Lung (tissue), 12 donors: Measurements from ENCODE around the gene FCHO1. TPM values are rescaled to one million over a fixed set of nuclear protein-coding genes. Genes with fewer than 3 reads are reported as not detected.
"Not testable (repeated sequence)": the region's sequence is repeated elsewhere in the genome, so short reads cannot be mapped to it uniquely, and the experiment has no call there.

Experiments
- ATAC-seq: fragments of 200-7000 bp; cut with Tn5 transposase; one replicate; pipeline ENCODE4 v1.9.1; 2020; ENCODE audit warnings: moderate number of reproducible peaks; ENCODE audit not compliant: insufficient read depth, low FRiP score
- DNase-seq, 3 donors: peaks; one replicate each; pipeline ENCODE4 v3.0.0-alpha.2; 2013 to 2017
- H3K27ac ChIP-seq, 2 donors: one replicate each; pipeline ENCODE4 v1.5.1; 2013; ENCODE audit warnings: mild to moderate bottlenecking in 2 of 2, moderate library complexity in 2 of 2, control low read depth in 1 of 2, inconsistent platforms in 1 of 2, low read depth in 1 of 2, low read length in 1 of 2
- H3K27me3 ChIP-seq, 3 donors: one replicate each; pipeline ENCODE4 v1.5.1; 2013; ENCODE audit warnings: low read length in 2 of 3; ENCODE audit not compliant: control insufficient read depth in 3 of 3, insufficient read depth in 3 of 3
- H3K36me3 ChIP-seq, 4 donors: one replicate each; pipeline ENCODE4 v1.5.1; 2013; ENCODE audit warnings: low read length in 4 of 4, mild to moderate bottlenecking in 1 of 4, moderate library complexity in 1 of 4; ENCODE audit not compliant: control insufficient read depth in 4 of 4, insufficient read depth in 4 of 4
- H3K4me1 ChIP-seq, 5 donors: one replicate each; pipeline ENCODE4 v1.5.1; 2013; ENCODE audit warnings: low read length in 5 of 5, mild to moderate bottlenecking in 2 of 5, moderate library complexity in 1 of 5; ENCODE audit not compliant: control insufficient read depth in 5 of 5, insufficient read depth in 5 of 5
- H3K4me3 ChIP-seq: one replicate; pipeline ENCODE4 v1.5.1; 2013; ENCODE audit warnings: mild to moderate bottlenecking, control low read depth, moderate library complexity
- H3K9ac ChIP-seq, 2 donors: one replicate each; pipeline ENCODE4 v1.5.1; 2013; ENCODE audit warnings: low read length in 2 of 2, control low read depth in 1 of 2; ENCODE audit not compliant: insufficient read depth in 1 of 2
- H3K9me3 ChIP-seq, 4 donors: one replicate each; pipeline ENCODE4 v1.5.1; 2013; ENCODE audit warnings: low read length in 3 of 4, mild to moderate bottlenecking in 1 of 4, moderate library complexity in 1 of 4; ENCODE audit not compliant: control insufficient read depth in 4 of 4, insufficient read depth in 3 of 4
- WGBS, 2 donors: extraction: QIAGEN DNeasy Blood & Tissue Kit; methylation state at CpG; one replicate each; pipeline ENCODE4 v1.1.7; 2013; 5-methylcytosine and 5-hydroxymethylcytosine counted together
- polyA plus RNA-seq, 2 donors: library from polyadenylated mRNA; stranded (reverse); fragments of 200-250 nt; gene quantifications; one replicate each; pipeline ENCODE4 v1.2.1, GENCODE V29; 2013
- total RNA-seq, 2 donors: library from RNA; depleted of rRNA in 1 of 2; stranded (reverse); fragments of >200 nt in 1 of 2; gene quantifications; one replicate each; pipeline ENCODE4 v1.2.1, GENCODE V29; 2014 to 2021
- TF ChIP-seq, protein P1 (sequence below): IDR thresholded peaks from 2 replicates; pipeline ENCODE4 v1.5.1; 2012; ENCODE audit warnings: mild to moderate bottlenecking; ENCODE audit errors: control extremely low read depth, extremely low read depth
- donor health status: control.
- donor health status: control.
- donor health status: Bipolar disorder and iron deficiency.
- donor health status: healthy.
- donor health status: DM: yes; HTN: yes; CAD: no.

The FCHO1 gene
- total and polyA plus RNA-seq, 4 donors = 3.2 to 10.4 (median 7.8) TPM

DNA sequence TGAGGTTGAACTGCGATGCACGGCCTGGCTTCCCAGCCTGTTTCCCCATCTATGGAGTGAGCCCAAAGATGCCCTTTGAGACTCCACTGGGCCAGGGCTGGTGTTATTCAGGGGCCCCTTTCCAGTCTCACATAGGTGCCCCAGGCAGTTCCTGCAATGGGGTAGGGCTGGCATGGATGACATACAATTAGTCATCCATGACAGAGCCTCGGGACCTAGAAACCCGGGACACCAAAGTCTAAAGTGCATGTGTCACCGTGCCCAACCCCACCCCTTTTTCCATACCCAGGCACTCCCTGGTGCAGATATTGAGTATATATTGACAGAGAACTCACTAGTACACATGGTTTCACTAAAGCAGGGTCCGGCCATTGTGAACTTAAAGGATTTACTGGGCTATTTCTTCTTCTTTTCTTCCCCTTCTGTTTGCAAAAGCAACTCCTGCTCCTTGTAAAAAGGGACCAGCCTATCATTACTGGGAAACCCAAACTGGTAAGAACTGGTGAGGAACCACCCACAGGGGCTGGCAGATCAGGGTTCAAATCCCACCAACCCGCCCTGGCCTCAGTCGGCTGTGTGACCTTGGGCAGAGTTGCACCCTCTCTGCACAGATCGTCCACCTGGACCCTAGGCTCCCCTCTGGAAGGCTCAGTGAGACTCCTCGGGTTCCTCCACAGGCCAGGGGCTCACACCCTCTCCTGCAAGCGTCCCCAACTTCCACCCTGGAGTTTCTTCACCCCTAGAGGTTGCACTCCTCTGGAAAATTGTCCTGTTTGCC lies 46.3 kb downstream of the FCHO1 start:
- 64 to 74% methylated on average over 11 of the region's 11 CpGs for WGBS, 2 donors
- no peak for ATAC-seq
- Histone ChIP-seq H3K9ac (no peak overlapping the region), H3K9me3 (no peaks in the 10 kb centered on the region), H3K4me1 (no peaks in the 10 kb centered on the region), H3K36me3 (no peaks in the 10 kb centered on the region), H3K27ac (no peak overlapping the region), H3K4me3 (no peak overlapping the region), H3K27me3 (peaks cover 0 to 38% (median 22%) of the 10 kb centered on the region in 3 donors)
- TF ChIP-seq, protein P1, sequence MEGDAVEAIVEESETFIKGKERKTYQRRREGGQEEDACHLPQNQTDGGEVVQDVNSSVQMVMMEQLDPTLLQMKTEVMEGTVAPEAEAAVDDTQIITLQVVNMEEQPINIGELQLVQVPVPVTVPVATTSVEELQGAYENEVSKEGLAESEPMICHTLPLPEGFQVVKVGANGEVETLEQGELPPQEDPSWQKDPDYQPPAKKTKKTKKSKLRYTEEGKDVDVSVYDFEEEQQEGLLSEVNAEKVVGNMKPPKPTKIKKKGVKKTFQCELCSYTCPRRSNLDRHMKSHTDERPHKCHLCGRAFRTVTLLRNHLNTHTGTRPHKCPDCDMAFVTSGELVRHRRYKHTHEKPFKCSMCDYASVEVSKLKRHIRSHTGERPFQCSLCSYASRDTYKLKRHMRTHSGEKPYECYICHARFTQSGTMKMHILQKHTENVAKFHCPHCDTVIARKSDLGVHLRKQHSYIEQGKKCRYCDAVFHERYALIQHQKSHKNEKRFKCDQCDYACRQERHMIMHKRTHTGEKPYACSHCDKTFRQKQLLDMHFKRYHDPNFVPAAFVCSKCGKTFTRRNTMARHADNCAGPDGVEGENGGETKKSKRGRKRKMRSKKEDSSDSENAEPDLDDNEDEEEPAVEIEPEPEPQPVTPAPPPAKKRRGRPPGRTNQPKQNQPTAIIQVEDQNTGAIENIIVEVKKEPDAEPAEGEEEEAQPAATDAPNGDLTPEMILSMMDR = no peak
- no peak for DNase-seq

DNA sequence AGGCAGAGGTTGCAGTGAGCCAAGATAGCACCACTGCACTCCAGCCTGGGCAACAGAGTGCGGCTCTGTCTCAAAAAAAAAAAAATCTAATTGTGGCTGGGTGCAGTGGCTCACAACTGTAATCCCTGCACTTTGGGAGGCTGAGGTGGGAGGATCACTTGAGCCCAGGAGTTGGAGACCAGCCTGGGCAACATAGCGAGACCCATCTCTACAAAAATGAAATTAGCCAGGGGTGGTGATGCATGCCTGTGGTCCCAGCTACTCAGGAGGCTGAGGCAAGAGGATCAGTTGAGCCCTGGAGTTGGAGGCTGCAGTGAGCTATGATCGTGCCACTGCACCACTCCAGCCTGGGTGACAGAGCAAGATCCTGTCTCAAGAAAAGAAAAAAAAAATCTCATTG lies 47.3 kb downstream of the FCHO1 start:
- DNase-seq, H3K27ac ChIP-seq, H3K9me3 ChIP-seq, ATAC-seq, H3K9ac ChIP-seq, H3K4me3 ChIP-seq, H3K4me1 ChIP-seq, H3K36me3 ChIP-seq: not testable (repeated sequence)
- H3K27me3 ChIP-seq = peaks cover 0 to 37% (median 22%) of the 10 kb centered on the region in 3 donors
- 82 to 93% methylated on average over 3 of the region's 3 CpGs for WGBS, 2 donors

GRCh38 chr19:17802137-17802858 lies 51.0 kb downstream of the FCHO1 start:
- ATAC-seq (no peak), DNase-seq (no peak)
- Histone ChIP-seq H3K4me3 (no peak overlapping the region), H3K9me3 (no peaks in the 10 kb centered on the region), H3K9ac (no peak overlapping the region), H3K27ac (no peak overlapping the region), H3K4me1 (no peaks in the 10 kb centered on the region), H3K36me3 (no peaks in the 10 kb centered on the region), H3K27me3 (peaks cover 0 to 7% (median 0%) of the 10 kb centered on the region in 3 donors)
- 70 to 73% methylated on average over 12 of the region's 12 CpGs for WGBS, 2 donors
- TF ChIP-seq, protein P1 = no peak

DNA sequence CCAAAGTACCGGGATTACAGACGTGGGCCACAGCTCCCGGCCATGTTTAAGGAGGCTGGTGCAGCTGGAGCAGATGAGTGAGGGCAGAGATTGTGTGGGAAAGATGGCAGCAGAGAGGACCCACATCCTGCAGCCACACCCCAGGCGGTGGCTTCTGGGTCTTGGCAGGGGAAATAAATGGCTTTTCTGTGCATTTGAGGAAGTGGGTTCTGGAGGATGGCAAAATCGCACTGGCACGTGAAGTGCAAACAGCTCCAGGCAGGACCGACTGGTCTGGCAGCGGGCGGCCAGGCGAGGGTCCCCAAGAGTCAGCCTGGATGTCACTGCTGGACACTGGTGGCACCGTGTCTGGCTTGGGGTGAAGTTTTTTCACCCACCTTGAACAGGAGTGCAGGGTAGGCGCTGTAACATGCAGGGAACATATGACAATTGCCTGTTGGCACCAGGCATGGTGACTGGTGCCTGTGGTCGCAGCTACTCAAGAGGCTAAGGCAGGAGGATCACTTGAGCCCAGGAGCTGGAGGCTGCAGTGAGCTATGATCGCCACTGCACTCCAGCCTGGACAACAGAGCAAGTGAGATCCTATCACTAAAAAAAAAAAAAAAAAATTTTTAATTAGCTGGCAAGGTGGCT lies 52.1 kb downstream of the FCHO1 start:
- DNase-seq = no peak
- Histone ChIP-seq H3K4me1 (no peaks in the 10 kb centered on the region), H3K36me3 (no peaks in the 10 kb centered on the region), H3K27me3 (peaks cover 0 to 3% (median 0%) of the 10 kb centered on the region in 3 donors), H3K4me3 (no peak overlapping the region), H3K9me3 (no peaks in the 10 kb centered on the region), H3K27ac (no peak overlapping the region), H3K9ac (no peak overlapping the region)
- TF ChIP-seq, protein P1 = no peak
- WGBS, 2 donors = 28 to 41% methylated on average over 14 of the region's 14 CpGs
- no peak for ATAC-seq
